HEK293 (cell line): ENCODE data around the gene NDST3.

Experiments
- MEIS1 ChIP-seq: sonication (generic); formaldehyde crosslinking; IDR thresholded peaks from 2 replicates; pipeline ENCODE4 v1.8.1; 2022; ENCODE audit warnings: missing genetic modification reagents, mild to moderate bottlenecking, borderline replicate concordance
- MZF1 ChIP-seq: fragments of 450-650 bp; formaldehyde crosslinking; IDR thresholded peaks from 2 replicates; pipeline ENCODE4 v1.5.1; 2017; ENCODE audit warnings: missing biosample characterization, missing genetic modification characterization, borderline replicate concordance
- YY2 ChIP-seq: fragments of 450-650 bp; formaldehyde crosslinking; IDR thresholded peaks from 2 replicates; pipeline ENCODE4 v1.5.1; 2016; ENCODE audit warnings: missing biosample characterization, missing genetic modification characterization
- ZBTB21 ChIP-seq: fragments of 450-650 bp; formaldehyde crosslinking; IDR thresholded peaks from 2 replicates; pipeline ENCODE4 v1.5.1; 2017; ENCODE audit warnings: missing biosample characterization, missing genetic modification characterization
- ZNF112 ChIP-seq: fragments of 450-650 bp; formaldehyde crosslinking; IDR thresholded peaks from 2 replicates; pipeline ENCODE4 v1.5.0; 2017; ENCODE audit warnings: missing biosample characterization, missing genetic modification characterization
- ZNF132 ChIP-seq: fragments of 450-650 bp; formaldehyde crosslinking; IDR thresholded peaks from 2 replicates; pipeline ENCODE4 v1.5.1; 2017; ENCODE audit warnings: missing biosample characterization, missing genetic modification characterization, borderline replicate concordance
- ZNF157 ChIP-seq: fragments of 450-650 bp; formaldehyde crosslinking; IDR thresholded peaks from 2 replicates; pipeline ENCODE4 v1.5.1; 2016; ENCODE audit warnings: missing biosample characterization, missing genetic modification characterization
- ZNF16 ChIP-seq: fragments of 450-650 bp; formaldehyde crosslinking; IDR thresholded peaks from 2 replicates; pipeline ENCODE4 v1.5.1; 2016; ENCODE audit warnings: low read depth, missing biosample characterization, missing genetic modification characterization
- ZNF169 ChIP-seq: fragments of 450-650 bp; formaldehyde crosslinking; IDR thresholded peaks from 2 replicates; pipeline ENCODE4 v1.5.1; 2016; ENCODE audit warnings: missing biosample characterization, missing genetic modification characterization
- ZNF19 ChIP-seq: fragments of 450-650 bp; formaldehyde crosslinking; IDR thresholded peaks from 2 replicates; pipeline ENCODE4; 2016; ENCODE audit warnings: missing biosample characterization, missing genetic modification characterization, low read depth
- ZNF2 ChIP-seq: fragments of 450-650 bp; formaldehyde crosslinking; IDR thresholded peaks from 2 replicates; pipeline ENCODE4 v1.5.1; 2016; ENCODE audit warnings: missing biosample characterization, missing genetic modification characterization
- ZNF350 ChIP-seq: fragments of 450-650 bp; formaldehyde crosslinking; IDR thresholded peaks from 2 replicates; pipeline ENCODE4 v1.5.0; 2017; ENCODE audit warnings: missing biosample characterization, mild to moderate bottlenecking, missing genetic modification characterization
- ZNF510 ChIP-seq: fragments of 450-650 bp; formaldehyde crosslinking; IDR thresholded peaks from 2 replicates; pipeline ENCODE4 v1.5.1; 2018; ENCODE audit warnings: mild to moderate bottlenecking, missing genetic modification characterization, missing biosample characterization; ENCODE audit not compliant: insufficient replicate concordance
- ZNF548 ChIP-seq: fragments of 450-650 bp; formaldehyde crosslinking; IDR thresholded peaks from 2 replicates; pipeline ENCODE4 v1.5.1; 2016; ENCODE audit warnings: missing biosample characterization, missing genetic modification characterization
- ZNF560 ChIP-seq: fragments of 450-650 bp; formaldehyde crosslinking; IDR thresholded peaks from 2 replicates; pipeline ENCODE4 v1.5.1; 2017; ENCODE audit warnings: missing biosample characterization, missing genetic modification characterization, borderline replicate concordance
- ZNF600 ChIP-seq: fragments of 450-650 bp; formaldehyde crosslinking; IDR thresholded peaks from 2 replicates; pipeline ENCODE4 v1.5.1; 2016; ENCODE audit warnings: missing biosample characterization, missing genetic modification characterization
- ZNF664 ChIP-seq: fragments of 450-650 bp; formaldehyde crosslinking; IDR thresholded peaks from 2 replicates; pipeline ENCODE4 v1.5.1; 2016; ENCODE audit warnings: missing biosample characterization, missing genetic modification characterization
- ZNF670 ChIP-seq: fragments of 450-650 bp; formaldehyde crosslinking; IDR thresholded peaks from 2 replicates; pipeline ENCODE4 v1.5.1; 2016; ENCODE audit warnings: missing biosample characterization, missing genetic modification characterization, low read depth
- ZNF776 ChIP-seq: fragments of 450-650 bp; formaldehyde crosslinking; IDR thresholded peaks from 2 replicates; pipeline ENCODE4 v1.5.0; 2017; ENCODE audit warnings: missing biosample characterization, missing genetic modification characterization, borderline replicate concordance
- TF ChIP-seq, protein P1 (sequence below): fragments of 450-650 bp; formaldehyde crosslinking; IDR thresholded peaks from 2 replicates; pipeline ENCODE4 v1.5.0; 2017; ENCODE audit warnings: missing biosample characterization, missing genetic modification characterization, borderline replicate concordance
- TF ChIP-seq, protein P2 (sequence below): fragments of 450-650 bp; formaldehyde crosslinking; IDR thresholded peaks from 2 replicates; pipeline ENCODE4 v1.5.1; 2016; ENCODE audit warnings: missing biosample characterization, missing genetic modification characterization
- TF ChIP-seq, protein P3 (sequence below): fragments of 450-650 bp; formaldehyde crosslinking; optimal IDR thresholded peaks from 2 replicates; pipeline ENCODE3; 2016; ENCODE audit warnings: missing biosample characterization, mild to moderate bottlenecking, missing genetic modification characterization
- TF ChIP-seq, protein P4 (sequence below): fragments of 450-650 bp; formaldehyde crosslinking; IDR thresholded peaks from 2 replicates; pipeline ENCODE4 v1.5.1; 2016; ENCODE audit warnings: missing biosample characterization, missing genetic modification characterization, borderline replicate concordance
- TF ChIP-seq, protein P5 (sequence below): fragments of 450-650 bp; formaldehyde crosslinking; IDR thresholded peaks from 2 replicates; pipeline ENCODE4 v1.5.1; 2016; ENCODE audit warnings: missing biosample characterization, missing genetic modification characterization
- TF ChIP-seq, protein P6 (sequence below): fragments of 450-650 bp; formaldehyde crosslinking; IDR thresholded peaks from 2 replicates; pipeline ENCODE4 v1.5.1; 2016; ENCODE audit warnings: missing biosample characterization, missing genetic modification characterization

NDST3 gene

DNA sequence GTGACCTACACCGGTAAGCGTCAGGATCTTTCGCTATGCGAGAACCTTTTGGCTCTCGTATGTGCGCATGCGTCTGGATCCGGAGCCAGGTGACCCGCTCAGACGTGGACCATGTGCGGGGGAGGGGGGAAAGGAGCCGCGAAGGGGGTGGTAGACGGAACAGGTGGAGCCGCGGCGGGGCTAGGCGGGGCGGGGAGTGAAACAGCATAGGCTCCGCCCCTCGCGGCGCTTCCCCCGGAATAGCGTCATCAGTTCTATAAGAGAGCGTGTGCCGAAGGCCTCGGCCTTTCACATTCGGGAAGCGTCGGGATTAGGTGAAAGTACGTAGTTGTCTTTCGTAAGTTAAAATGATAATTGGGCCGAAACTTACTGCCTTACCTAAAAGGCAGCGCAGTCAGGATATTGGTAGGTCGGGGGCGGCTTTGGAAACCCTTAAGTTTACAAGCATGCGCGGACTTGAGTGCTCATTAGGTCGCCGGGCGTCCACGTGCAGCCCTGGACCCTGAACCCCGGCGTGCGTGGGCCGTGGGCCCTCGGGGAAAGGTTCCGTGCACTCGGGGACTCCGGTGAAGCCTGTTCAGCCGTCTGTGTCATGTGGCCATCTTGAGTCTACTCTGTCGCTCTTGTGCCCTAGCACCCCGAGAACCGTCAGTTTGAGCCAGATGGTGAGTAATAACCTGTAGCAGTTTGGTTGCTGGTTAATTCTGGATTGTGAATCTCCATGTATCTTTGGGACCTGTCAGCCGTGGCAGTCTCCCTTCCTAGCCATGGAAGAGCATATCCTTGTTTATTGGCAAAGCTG is 244.4 kb downstream of the NDST3 start (continued):
- TF ChIP-seq ZNF560 (no peak), ZNF16 (tag by site-specific recombination) (no peak), ZNF670 (tag by site-specific recombination) (no peak), YY2 (no peak), ZNF132 (tag by site-specific recombination) (no peak), MEIS1 (CRISPR knock-in tag) (no peak), ZNF169 (tag by site-specific recombination) (no peak), MZF1 (tag by site-specific recombination) (no peak), ZNF157 (tag by site-specific recombination) (no peak), ZNF112 (tag by site-specific recombination) (no peak), ZNF19 (tag by site-specific recombination) (no peak), ZNF350 (tag by site-specific recombination) (no peak), ZNF510 (tag by site-specific recombination) (no peak), ZNF2 (tag by site-specific recombination) (peak; percentile 88), ZNF600 (tag by site-specific recombination) (no peak), ZNF664 (tag by site-specific recombination) (no peak), ZNF548 (tag by site-specific recombination) (no peak), ZBTB21 (tag by site-specific recombination) (peak; percentile 88), ZNF776 (tag by site-specific recombination) (no peak)
- TF ChIP-seq, protein P1, sequence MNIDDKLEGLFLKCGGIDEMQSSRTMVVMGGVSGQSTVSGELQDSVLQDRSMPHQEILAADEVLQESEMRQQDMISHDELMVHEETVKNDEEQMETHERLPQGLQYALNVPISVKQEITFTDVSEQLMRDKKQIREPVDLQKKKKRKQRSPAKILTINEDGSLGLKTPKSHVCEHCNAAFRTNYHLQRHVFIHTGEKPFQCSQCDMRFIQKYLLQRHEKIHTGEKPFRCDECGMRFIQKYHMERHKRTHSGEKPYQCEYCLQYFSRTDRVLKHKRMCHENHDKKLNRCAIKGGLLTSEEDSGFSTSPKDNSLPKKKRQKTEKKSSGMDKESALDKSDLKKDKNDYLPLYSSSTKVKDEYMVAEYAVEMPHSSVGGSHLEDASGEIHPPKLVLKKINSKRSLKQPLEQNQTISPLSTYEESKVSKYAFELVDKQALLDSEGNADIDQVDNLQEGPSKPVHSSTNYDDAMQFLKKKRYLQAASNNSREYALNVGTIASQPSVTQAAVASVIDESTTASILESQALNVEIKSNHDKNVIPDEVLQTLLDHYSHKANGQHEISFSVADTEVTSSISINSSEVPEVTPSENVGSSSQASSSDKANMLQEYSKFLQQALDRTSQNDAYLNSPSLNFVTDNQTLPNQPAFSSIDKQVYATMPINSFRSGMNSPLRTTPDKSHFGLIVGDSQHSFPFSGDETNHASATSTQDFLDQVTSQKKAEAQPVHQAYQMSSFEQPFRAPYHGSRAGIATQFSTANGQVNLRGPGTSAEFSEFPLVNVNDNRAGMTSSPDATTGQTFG: no peak
- TF ChIP-seq, protein P2, sequence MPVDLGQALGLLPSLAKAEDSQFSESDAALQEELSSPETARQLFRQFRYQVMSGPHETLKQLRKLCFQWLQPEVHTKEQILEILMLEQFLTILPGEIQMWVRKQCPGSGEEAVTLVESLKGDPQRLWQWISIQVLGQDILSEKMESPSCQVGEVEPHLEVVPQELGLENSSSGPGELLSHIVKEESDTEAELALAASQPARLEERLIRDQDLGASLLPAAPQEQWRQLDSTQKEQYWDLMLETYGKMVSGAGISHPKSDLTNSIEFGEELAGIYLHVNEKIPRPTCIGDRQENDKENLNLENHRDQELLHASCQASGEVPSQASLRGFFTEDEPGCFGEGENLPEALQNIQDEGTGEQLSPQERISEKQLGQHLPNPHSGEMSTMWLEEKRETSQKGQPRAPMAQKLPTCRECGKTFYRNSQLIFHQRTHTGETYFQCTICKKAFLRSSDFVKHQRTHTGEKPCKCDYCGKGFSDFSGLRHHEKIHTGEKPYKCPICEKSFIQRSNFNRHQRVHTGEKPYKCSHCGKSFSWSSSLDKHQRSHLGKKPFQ (tag by site-specific recombination): no peak
- TF ChIP-seq, protein P3, sequence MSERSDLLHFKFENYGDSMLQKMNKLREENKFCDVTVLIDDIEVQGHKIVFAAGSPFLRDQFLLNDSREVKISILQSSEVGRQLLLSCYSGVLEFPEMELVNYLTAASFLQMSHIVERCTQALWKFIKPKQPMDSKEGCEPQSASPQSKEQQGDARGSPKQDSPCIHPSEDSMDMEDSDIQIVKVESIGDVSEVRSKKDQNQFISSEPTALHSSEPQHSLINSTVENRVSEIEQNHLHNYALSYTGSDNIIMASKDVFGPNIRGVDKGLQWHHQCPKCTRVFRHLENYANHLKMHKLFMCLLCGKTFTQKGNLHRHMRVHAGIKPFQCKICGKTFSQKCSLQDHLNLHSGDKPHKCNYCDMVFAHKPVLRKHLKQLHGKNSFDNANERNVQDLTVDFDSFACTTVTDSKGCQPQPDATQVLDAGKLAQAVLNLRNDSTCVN: peak; percentile 38
- TF ChIP-seq, protein P4, sequence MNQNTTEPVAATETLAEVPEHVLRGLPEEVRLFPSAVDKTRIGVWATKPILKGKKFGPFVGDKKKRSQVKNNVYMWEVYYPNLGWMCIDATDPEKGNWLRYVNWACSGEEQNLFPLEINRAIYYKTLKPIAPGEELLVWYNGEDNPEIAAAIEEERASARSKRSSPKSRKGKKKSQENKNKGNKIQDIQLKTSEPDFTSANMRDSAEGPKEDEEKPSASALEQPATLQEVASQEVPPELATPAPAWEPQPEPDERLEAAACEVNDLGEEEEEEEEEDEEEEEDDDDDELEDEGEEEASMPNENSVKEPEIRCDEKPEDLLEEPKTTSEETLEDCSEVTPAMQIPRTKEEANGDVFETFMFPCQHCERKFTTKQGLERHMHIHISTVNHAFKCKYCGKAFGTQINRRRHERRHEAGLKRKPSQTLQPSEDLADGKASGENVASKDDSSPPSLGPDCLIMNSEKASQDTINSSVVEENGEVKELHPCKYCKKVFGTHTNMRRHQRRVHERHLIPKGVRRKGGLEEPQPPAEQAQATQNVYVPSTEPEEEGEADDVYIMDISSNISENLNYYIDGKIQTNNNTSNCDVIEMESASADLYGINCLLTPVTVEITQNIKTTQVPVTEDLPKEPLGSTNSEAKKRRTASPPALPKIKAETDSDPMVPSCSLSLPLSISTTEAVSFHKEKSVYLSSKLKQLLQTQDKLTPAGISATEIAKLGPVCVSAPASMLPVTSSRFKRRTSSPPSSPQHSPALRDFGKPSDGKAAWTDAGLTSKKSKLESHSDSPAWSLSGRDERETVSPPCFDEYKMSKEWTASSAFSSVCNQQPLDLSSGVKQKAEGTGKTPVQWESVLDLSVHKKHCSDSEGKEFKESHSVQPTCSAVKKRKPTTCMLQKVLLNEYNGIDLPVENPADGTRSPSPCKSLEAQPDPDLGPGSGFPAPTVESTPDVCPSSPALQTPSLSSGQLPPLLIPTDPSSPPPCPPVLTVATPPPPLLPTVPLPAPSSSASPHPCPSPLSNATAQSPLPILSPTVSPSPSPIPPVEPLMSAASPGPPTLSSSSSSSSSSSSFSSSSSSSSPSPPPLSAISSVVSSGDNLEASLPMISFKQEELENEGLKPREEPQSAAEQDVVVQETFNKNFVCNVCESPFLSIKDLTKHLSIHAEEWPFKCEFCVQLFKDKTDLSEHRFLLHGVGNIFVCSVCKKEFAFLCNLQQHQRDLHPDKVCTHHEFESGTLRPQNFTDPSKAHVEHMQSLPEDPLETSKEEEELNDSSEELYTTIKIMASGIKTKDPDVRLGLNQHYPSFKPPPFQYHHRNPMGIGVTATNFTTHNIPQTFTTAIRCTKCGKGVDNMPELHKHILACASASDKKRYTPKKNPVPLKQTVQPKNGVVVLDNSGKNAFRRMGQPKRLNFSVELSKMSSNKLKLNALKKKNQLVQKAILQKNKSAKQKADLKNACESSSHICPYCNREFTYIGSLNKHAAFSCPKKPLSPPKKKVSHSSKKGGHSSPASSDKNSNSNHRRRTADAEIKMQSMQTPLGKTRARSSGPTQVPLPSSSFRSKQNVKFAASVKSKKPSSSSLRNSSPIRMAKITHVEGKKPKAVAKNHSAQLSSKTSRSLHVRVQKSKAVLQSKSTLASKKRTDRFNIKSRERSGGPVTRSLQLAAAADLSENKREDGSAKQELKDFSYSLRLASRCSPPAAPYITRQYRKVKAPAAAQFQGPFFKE (tag by site-specific recombination): no peak
- TF ChIP-seq, protein P5, sequence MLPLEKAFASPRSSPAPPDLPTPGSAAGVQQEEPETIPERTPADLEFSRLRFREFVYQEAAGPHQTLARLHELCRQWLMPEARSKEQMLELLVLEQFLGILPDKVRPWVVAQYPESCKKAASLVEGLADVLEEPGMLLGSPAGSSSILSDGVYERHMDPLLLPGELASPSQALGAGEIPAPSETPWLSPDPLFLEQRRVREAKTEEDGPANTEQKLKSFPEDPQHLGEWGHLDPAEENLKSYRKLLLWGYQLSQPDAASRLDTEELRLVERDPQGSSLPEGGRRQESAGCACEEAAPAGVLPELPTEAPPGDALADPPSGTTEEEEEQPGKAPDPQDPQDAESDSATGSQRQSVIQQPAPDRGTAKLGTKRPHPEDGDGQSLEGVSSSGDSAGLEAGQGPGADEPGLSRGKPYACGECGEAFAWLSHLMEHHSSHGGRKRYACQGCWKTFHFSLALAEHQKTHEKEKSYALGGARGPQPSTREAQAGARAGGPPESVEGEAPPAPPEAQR (tag by site-specific recombination): no peak
- TF ChIP-seq, protein P6, sequence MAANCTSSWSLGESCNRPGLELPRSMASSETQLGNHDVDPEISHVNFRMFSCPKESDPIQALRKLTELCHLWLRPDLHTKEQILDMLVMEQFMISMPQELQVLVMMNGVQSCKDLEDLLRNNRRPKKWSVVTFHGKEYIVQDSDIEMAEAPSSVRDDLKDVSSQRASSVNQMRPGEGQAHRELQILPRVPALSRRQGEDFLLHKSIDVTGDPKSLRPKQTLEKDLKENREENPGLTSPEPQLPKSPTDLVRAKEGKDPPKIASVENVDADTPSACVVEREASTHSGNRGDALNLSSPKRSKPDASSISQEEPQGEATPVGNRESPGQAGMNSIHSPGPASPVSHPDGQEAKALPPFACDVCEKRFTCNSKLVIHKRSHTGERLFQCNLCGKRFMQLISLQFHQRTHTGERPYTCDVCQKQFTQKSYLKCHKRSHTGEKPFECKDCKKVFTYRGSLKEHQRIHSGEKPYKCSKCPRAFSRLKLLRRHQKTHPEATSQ (tag by site-specific recombination): no peak
